ENCODE results near the gene CLCN4. TPM values are rescaled to one million over a fixed set of nuclear protein-coding genes. Genes with fewer than 3 reads are reported as not detected.

Gene CLCN4
- total RNA-seq, 1 experiment from 2014 or later: 10.0 TPM

DNA sequence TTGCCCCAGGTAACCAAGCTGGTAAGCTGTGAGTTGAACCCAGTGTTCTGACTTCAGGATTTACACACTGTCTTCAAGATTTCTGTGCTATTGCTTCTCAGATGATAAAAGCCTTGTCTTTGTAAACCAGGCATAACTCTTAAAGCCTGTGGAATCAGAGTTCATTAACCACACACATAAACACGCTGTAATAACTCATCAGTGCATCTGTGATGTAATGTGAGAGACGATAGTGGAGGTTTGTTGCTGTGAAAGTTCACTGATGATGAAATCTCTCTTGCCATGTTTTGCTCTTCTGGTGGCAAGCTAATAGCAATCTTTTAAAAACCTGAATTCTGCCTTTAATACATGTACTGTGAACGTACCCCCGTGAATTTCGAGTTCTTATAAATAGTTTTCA is 41.5 kb downstream of the CLCN4 start:
- POLR2A ChIA-PET: no interaction called here
- intact Hi-C loops (cut with micrococcal nuclease; ENCODE audit: unreplicated experiment): loop anchor here (10.0 kb wide), 1 partner anchor 247 kb away; no protein-coding TSS in a partner anchor
- H3K36me3 Mint-ChIP-seq (ENCODE audit: insufficient read depth, unreplicated experiment): peaks cover 6% of the 10 kb centered on the region
- Histone ChIP-seq H3K4me1 (no peaks in the 10 kb centered on the region), H3K27me3 (replicated peaks; ENCODE audit: control insufficient read depth, insufficient read depth, low read length) (no peaks in the 10 kb centered on the region), H3K4me3 (ENCODE audit: low read depth, low read length) (no peak overlapping the region), H3K9me3 (no peaks in the 10 kb centered on the region), H3K36me3 (ENCODE audit: control insufficient read depth, insufficient read depth, low read length) (no peaks in the 10 kb centered on the region)
- TF ChIP-seq CTCF (IDR thresholded peaks at IDR 0.05; ENCODE audit: insufficient read depth in 1 of 2, low read depth in 1 of 2, low read length in 1 of 2, severe bottlenecking in 1 of 2, unreplicated experiment in 1 of 2): no peak
- peaks cover 4% of the 10 kb centered on the region for H3K4me1 Mint-ChIP-seq (ENCODE audit: low read depth, unreplicated experiment)
- BruUV-seq (replicated peaks): no TSS peak
- H3K27ac Mint-ChIP-seq (ENCODE audit: unreplicated experiment): no peak overlapping the region
- H3K9me3 Mint-ChIP-seq (ENCODE audit: unreplicated experiment): no peaks in the 10 kb centered on the region
- H3K27me3 Mint-ChIP-seq (ENCODE audit: insufficient read depth, unreplicated experiment): no peaks in the 10 kb centered on the region
- no peak for DNase-seq
- no peak overlapping the region for H3K4me3 Mint-ChIP-seq (ENCODE audit: unreplicated experiment)
- CTCF ChIA-PET: no interaction called here

DNA sequence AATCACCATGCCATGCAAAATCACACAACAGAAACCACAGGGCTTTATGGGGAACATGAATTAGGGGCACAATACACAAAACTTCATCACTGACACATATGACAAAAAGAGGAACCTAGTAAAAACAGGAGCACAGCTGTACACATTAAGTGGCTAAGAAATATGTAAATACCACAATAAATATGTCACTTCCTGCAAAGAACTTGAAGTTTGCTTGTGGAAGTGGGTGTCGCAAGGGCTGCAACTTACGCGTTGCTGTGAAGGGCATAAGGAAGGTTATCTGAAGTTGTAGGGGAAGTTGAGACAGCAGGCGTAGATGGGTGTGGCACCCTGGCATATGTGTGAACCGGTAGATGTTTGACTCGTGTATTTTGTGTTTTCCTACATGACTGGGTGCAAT is 42.4 kb downstream of the CLCN4 start:
- no peak for DNase-seq
- Histone ChIP-seq H3K36me3 (ENCODE audit: control insufficient read depth, insufficient read depth, low read length) (no peaks in the 10 kb centered on the region), H3K9me3 (no peaks in the 10 kb centered on the region), H3K4me1 (no peaks in the 10 kb centered on the region), H3K27me3 (replicated peaks; ENCODE audit: control insufficient read depth, insufficient read depth, low read length) (no peaks in the 10 kb centered on the region), H3K4me3 (ENCODE audit: low read depth, low read length) (no peak overlapping the region)
- peaks cover 4% of the 10 kb centered on the region for H3K4me1 Mint-ChIP-seq (ENCODE audit: low read depth, unreplicated experiment)
- no peak overlapping the region for H3K27ac Mint-ChIP-seq (ENCODE audit: unreplicated experiment)
- TF ChIP-seq CTCF (IDR thresholded peaks at IDR 0.05; ENCODE audit: insufficient read depth in 1 of 2, low read depth in 1 of 2, low read length in 1 of 2, severe bottlenecking in 1 of 2, unreplicated experiment in 1 of 2): no peak
- H3K27me3 Mint-ChIP-seq (ENCODE audit: insufficient read depth, unreplicated experiment): no peaks in the 10 kb centered on the region
- BruUV-seq (replicated peaks): no TSS peak
- H3K4me3 Mint-ChIP-seq (ENCODE audit: unreplicated experiment): no peak overlapping the region
- H3K36me3 Mint-ChIP-seq (ENCODE audit: insufficient read depth, unreplicated experiment): peaks cover 6% of the 10 kb centered on the region
- POLR2A ChIA-PET: no interaction called here
- CTCF ChIA-PET: no interaction called here
- H3K9me3 Mint-ChIP-seq (ENCODE audit: unreplicated experiment): no peaks in the 10 kb centered on the region
- intact Hi-C loops (cut with micrococcal nuclease; ENCODE audit: unreplicated experiment): loop anchor here (10.0 kb wide), 1 partner anchor 246 kb away; no protein-coding TSS in a partner anchor

DNA sequence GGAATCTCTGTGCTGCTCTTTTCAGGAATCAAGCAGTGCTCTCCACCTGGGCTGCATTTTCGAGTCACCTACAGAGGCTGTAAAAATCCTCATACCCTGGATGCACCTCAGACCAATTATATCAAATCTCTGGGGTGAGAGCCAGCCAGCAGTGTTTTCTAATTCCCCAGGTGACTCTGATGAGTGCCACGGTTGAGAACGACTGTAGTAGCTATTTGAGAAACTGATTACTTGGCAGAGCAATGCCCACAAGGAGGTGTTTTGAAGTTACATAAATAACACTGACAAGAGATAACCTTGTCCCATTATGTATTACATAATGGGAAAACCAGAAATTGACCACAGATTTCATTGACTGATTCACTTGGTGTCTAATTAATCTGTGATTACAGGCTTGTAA is 46.8 kb downstream of the CLCN4 start:
- peaks cover 13% of the 10 kb centered on the region for H3K36me3 Mint-ChIP-seq (ENCODE audit: insufficient read depth, unreplicated experiment)
- no peak overlapping the region for H3K27ac Mint-ChIP-seq (ENCODE audit: unreplicated experiment)
- Histone ChIP-seq H3K36me3 (ENCODE audit: control insufficient read depth, insufficient read depth, low read length) (no peaks in the 10 kb centered on the region), H3K4me1 (no peaks in the 10 kb centered on the region), H3K27me3 (replicated peaks; ENCODE audit: control insufficient read depth, insufficient read depth, low read length) (no peaks in the 10 kb centered on the region), H3K9me3 (no peaks in the 10 kb centered on the region), H3K4me3 (ENCODE audit: low read depth, low read length) (no peak overlapping the region)
- no peak for TF ChIP-seq CTCF (IDR thresholded peaks at IDR 0.05; ENCODE audit: insufficient read depth in 1 of 2, low read depth in 1 of 2, low read length in 1 of 2, severe bottlenecking in 1 of 2, unreplicated experiment in 1 of 2)
- H3K27me3 Mint-ChIP-seq (ENCODE audit: insufficient read depth, unreplicated experiment): no peaks in the 10 kb centered on the region
- H3K4me1 Mint-ChIP-seq (ENCODE audit: low read depth, unreplicated experiment): peaks cover 4% of the 10 kb centered on the region
- no peaks in the 10 kb centered on the region for H3K9me3 Mint-ChIP-seq (ENCODE audit: unreplicated experiment)
- intact Hi-C loops (cut with micrococcal nuclease; ENCODE audit: unreplicated experiment): no loop called here
- DNase-seq: no peak
- BruUV-seq (replicated peaks): no TSS peak
- ChIA-PET CTCF (no interaction called here), POLR2A (no interaction called here)
- H3K4me3 Mint-ChIP-seq (ENCODE audit: unreplicated experiment): no peak overlapping the region

Measured in Caco-2 (cell line).